Prostate gland (tissue), 2 donors: ENCODE data around the gene C6orf120.

Source experiments
- CTCF ChIP-seq, 4 experiments: fragments of 200-600 bp in 2 of 4; fragments of 450-650 bp in 2 of 4; sonication (generic) in 2 of 4; IDR thresholded peaks; 1 replicate in 3 of 4; 2 replicates in 1 of 4; pipeline ENCODE4 v1.5.1; 2016 to 2019; ENCODE audit warnings: antibody characterized with exemption in 4 of 4, mild to moderate bottlenecking in 2 of 4, moderate library complexity in 2 of 4
- POLR2A ChIP-seq: fragments of 450-650 bp; IDR thresholded peaks from one replicate; pipeline ENCODE4 v1.6.1; 2016; ENCODE audit warnings: antibody characterized with exemption, mild to moderate bottlenecking

- no peak for TF ChIP-seq POLR2A
- TF ChIP-seq CTCF (IDR thresholded peaks at IDR 0.05) = no peak
Observed at GRCh38 chr6:169692516-169692915, 9.4 kb upstream of the C6orf120 start.
